ENCODE measurements around the gene MRGPRG. TPM values are rescaled to one million over a fixed set of nuclear protein-coding genes. Genes with fewer than 3 reads are reported as not detected.
"Not testable (repeated sequence)": the region's sequence is repeated elsewhere in the genome, so short reads cannot be mapped to it uniquely, and the experiment has no call there.

Gene MRGPRG
- total and polyA plus RNA-seq, 5 donors, result not detected

DNA sequence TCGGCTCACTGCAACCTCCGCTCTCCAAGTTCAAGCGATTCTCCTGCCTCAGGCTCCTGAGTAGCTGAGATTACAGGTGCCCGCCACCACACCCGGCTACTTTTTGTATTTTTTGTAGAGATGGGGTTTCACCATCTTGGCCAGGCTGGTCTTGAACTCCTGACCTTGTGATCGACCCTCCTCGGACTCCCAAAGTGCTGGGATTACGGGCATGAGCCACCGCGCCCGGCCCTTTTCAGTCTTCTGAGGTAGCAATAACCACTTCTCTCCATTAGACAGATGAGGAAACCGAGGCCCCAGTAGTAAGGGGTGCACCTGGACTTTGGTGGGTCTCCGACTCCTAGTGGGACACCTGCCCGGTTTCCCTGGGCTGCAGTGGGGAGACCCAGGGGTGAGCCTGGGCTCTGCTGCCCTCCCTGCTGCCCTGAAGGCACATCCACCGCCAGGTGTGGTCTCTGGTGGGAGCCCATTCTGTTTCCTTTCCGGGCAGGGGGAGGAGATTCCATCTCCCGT, 49.8 kb downstream of the MRGPRG start:
- H3K27me3 ChIP-seq (ENCODE audit: control insufficient read depth, insufficient read depth); ATAC-seq; H3K4me1 ChIP-seq (ENCODE audit: control insufficient read depth, insufficient read depth, low read length); DNase-seq; intact Hi-C loops (cut with DNase I); H3K9me3 ChIP-seq (ENCODE audit: control insufficient read depth, low read length); H3K27ac ChIP-seq (ENCODE audit: low read length); H3K4me3 ChIP-seq (ENCODE audit: low read length): not testable (repeated sequence)
- 78% methylated on average over 17 of the region's 17 CpGs for WGBS

Other genes with a start within 250 kb of the MRGPRG start
- gene NAP1L4, start 226.5 kb downstream of the MRGPRG start, total RNA-seq, result 100 to 1,000 TPM; 147 to 188 (median 159) TPM
- gene NAP1L4, start 226.5 kb downstream of the MRGPRG start, polyA plus RNA-seq, result 132 TPM
- gene CARS1, start 161.4 kb downstream of the MRGPRG start, total RNA-seq, result 10 to 100 TPM; 14.4 to 18.8 (median 16.5) TPM
- 10.8 TPM for gene CARS1, start 161.4 kb downstream of the MRGPRG start, polyA plus RNA-seq
- 10 to 100 TPM; 14.1 to 19.1 (median 15.4) TPM for gene OSBPL5, start 53.5 kb downstream of the MRGPRG start, total RNA-seq
- 10.3 TPM for gene OSBPL5, start 53.5 kb downstream of the MRGPRG start, polyA plus RNA-seq
- gene MRGPRE, start 13.6 kb upstream of the MRGPRG start, total RNA-seq, result under 1 TPM in 3 of 4 donors, not detected in 1; 0.28 to 0.43 (median 0.38) TPM
- 0.11 TPM for gene MRGPRE, start 13.6 kb upstream of the MRGPRG start, polyA plus RNA-seq
- gene ZNF195, start 160.3 kb upstream of the MRGPRG start, total RNA-seq, result 10 to 100 TPM; 10.5 to 13.9 (median 12.6) TPM
- gene ZNF195, start 160.3 kb upstream of the MRGPRG start, polyA plus RNA-seq, result 6.9 TPM